ENCODE data around the gene SESN3. TPM values are rescaled to one million over a fixed set of nuclear protein-coding genes. Genes with fewer than 3 reads are reported as not detected.
"Not testable (repeated sequence)": the region's sequence is repeated elsewhere in the genome, so short reads cannot be mapped to it uniquely, and the experiment has no call there.

Gene SESN3
- total and polyA plus RNA-seq, 12 donors: 5.9 to 90.0 (median 36.6) TPM

GRCh38 chr11:95222817-95223216, 8.2 kb downstream of the SESN3 start:
- no peak for TF ChIP-seq CTCF (IDR thresholded peaks at IDR 0.05)
- no peak for TF ChIP-seq POLR2A (IDR thresholded peaks at IDR 0.05)
- H3K36me3 ChIP-seq (replicated peaks in 1 of 2): no peaks in the 10 kb centered on the region
- intact Hi-C loops (cut with DNase I): no loop called here
- H3K4me3 ChIP-seq: no peak overlapping the region
- H3K9me3 ChIP-seq (replicated peaks in 1 of 3): no peaks in the 10 kb centered on the region
- no peaks in the 10 kb centered on the region for H3K27me3 ChIP-seq
- H3K27ac ChIP-seq: no peak overlapping the region
- DNase-seq: no peak
- 74 to 80% (median 76%) methylated on average over 3 of the region's 3 CpGs for WGBS, 4 donors
- H3K4me1 ChIP-seq (replicated peaks in 1 of 2): peaks cover 0 to 16% of the 10 kb centered on the region in 2 donors

- WGBS, 4 donors: 92 to 97% (median 96%) methylated on average over 3 of the region's 3 CpGs
- intact Hi-C loops (cut with DNase I): no loop called here
- TF ChIP-seq CTCF (IDR thresholded peaks at IDR 0.05) (no peak), POLR2A (IDR thresholded peaks at IDR 0.05) (no peak)
These were observed 11.4 kb downstream of the SESN3 start for GRCh38 chr11:95219599-95219998.

GRCh38 chr11:95218149-95218548, 12.9 kb downstream of the SESN3 start:
- DNase-seq: no peak
- intact Hi-C loops (cut with DNase I): no loop called here
- TF ChIP-seq POLR2A (IDR thresholded peaks at IDR 0.05) (no peak), CTCF (IDR thresholded peaks at IDR 0.05) (no peak)
- H3K4me3 ChIP-seq: no peak overlapping the region
- no peak overlapping the region for H3K27ac ChIP-seq
- peaks cover 0 to 17% of the 10 kb centered on the region in 2 donors for H3K4me1 ChIP-seq (replicated peaks in 1 of 2)
- 98% methylated on average over 2 of the region's 2 CpGs for WGBS, 4 donors
- no peaks in the 10 kb centered on the region for H3K9me3 ChIP-seq (replicated peaks in 1 of 3)
- no peaks in the 10 kb centered on the region for H3K27me3 ChIP-seq
- H3K36me3 ChIP-seq (replicated peaks in 1 of 2): no peaks in the 10 kb centered on the region

More at GRCh38 chr11:95219599-95219998, 11.4 kb downstream of the SESN3 start:
- Histone ChIP-seq H3K9me3 (replicated peaks in 1 of 3) (no peaks in the 10 kb centered on the region), H3K4me1 (replicated peaks in 1 of 2) (peaks cover 0 to 6% of the 10 kb centered on the region in 2 donors), H3K4me3 (no peak overlapping the region), H3K36me3 (replicated peaks in 1 of 2) (no peaks in the 10 kb centered on the region), H3K27ac (no peak overlapping the region), H3K27me3 (no peaks in the 10 kb centered on the region)
- no peak for DNase-seq

- Histone ChIP-seq H3K27me3 (no peaks in the 10 kb centered on the region), H3K4me1 (replicated peaks in 1 of 2) (peaks cover 0 to 18% of the 10 kb centered on the region in 2 donors), H3K36me3 (replicated peaks in 1 of 2) (no peaks in the 10 kb centered on the region), H3K4me3 (no peak overlapping the region), H3K9me3 (replicated peaks in 1 of 3) (no peaks in the 10 kb centered on the region), H3K27ac (no peak overlapping the region)
- no peak for DNase-seq
- intact Hi-C loops (cut with DNase I): no loop called here
- TF ChIP-seq CTCF (IDR thresholded peaks at IDR 0.05): no peak
- no peak for TF ChIP-seq POLR2A (IDR thresholded peaks at IDR 0.05)
- WGBS, 4 donors: 38 to 97% (median 95%) methylated on average over 1 of the region's 1 CpG
These were observed 18.4 kb downstream of the SESN3 start for GRCh38 chr11:95212609-95213008.

- H3K36me3 ChIP-seq (replicated peaks in 1 of 2); H3K27me3 ChIP-seq; H3K27ac ChIP-seq; DNase-seq; H3K9me3 ChIP-seq (replicated peaks in 1 of 3); intact Hi-C loops (cut with DNase I); H3K4me3 ChIP-seq: not testable (repeated sequence)
- WGBS, 4 donors: 71 to 100% (median 88%) methylated on average over 4 to 6 of the region's 6 CpGs
- H3K4me1 ChIP-seq (replicated peaks in 1 of 2): peaks cover 0 to 18% of the 10 kb centered on the region in 2 donors
These were observed 21.5 kb downstream of the SESN3 start for GRCh38 chr11:95209535-95209934.

Measured in adrenal gland (tissue), 12 donors.